Uterus (tissue), 2 donors: Measurements from ENCODE around the gene SAP30BP.

Experiments
- CTCF ChIP-seq, 4 experiments: fragments of 200-600 bp in 2 of 4; fragments of 450-650 bp in 2 of 4; sonication (generic) in 2 of 4; IDR thresholded peaks; one replicate each; pipeline ENCODE4 v1.5.1; 2016 to 2019; ENCODE audit warnings: antibody characterized with exemption in 4 of 4, mild to moderate bottlenecking in 2 of 4, moderate library complexity in 1 of 4
- POLR2A ChIP-seq, 2 donors: fragments of 450-650 bp; IDR thresholded peaks; one replicate each; pipeline ENCODE4 v1.6.1; 2016; ENCODE audit warnings: antibody characterized with exemption in 2 of 2, mild to moderate bottlenecking in 1 of 2, moderate library complexity in 1 of 2

- TF ChIP-seq CTCF (IDR thresholded peaks at IDR 0.05), result no peak
- TF ChIP-seq POLR2A (IDR thresholded peaks at IDR 0.05), result no peak
These were observed 1.4 kb downstream of the SAP30BP start for GRCh38 chr17:75668489-75668888.
